NCI-H82 treated with DMSO at 0.1 percent for 48 hours (cell line): ENCODE measurements around the gene WDR5.

Source experiments
- DNase-seq: peaks from one replicate; lab custom pipeline; 2025; ENCODE audit not compliant: unreplicated experiment; lab: John Stamatoyannopoulos, UW

WDR5 gene

GRCh38 chr9:134173127-134174072 is 37.5 kb downstream of the WDR5 start:
- no peak for DNase-seq

- no peak for DNase-seq
These were observed 38.2 kb downstream of the WDR5 start for GRCh38 chr9:134174073-134174449.

- DNase-seq = no peak
These were observed 38.8 kb downstream of the WDR5 start for GRCh38 chr9:134174526-134175290.

GRCh38 chr9:134175291-134175807 is 39.5 kb downstream of the WDR5 start:
- no peak for DNase-seq

- DNase-seq = no peak
These were observed 40.1 kb downstream of the WDR5 start for GRCh38 chr9:134175808-134176598.

GRCh38 chr9:134176599-134176968 is 40.7 kb downstream of the WDR5 start:
- no peak for DNase-seq

- no peak for DNase-seq
These were observed 41.3 kb downstream of the WDR5 start for GRCh38 chr9:134177186-134177585.

- DNase-seq = no peak
These were observed 41.9 kb downstream of the WDR5 start for GRCh38 chr9:134177624-134178393.

GRCh38 chr9:134178394-134178767 is 42.5 kb downstream of the WDR5 start:
- no peak for DNase-seq

GRCh38 chr9:134178768-134179551 is 43.1 kb downstream of the WDR5 start:
- no peak for DNase-seq

GRCh38 chr9:134179595-134179917 is 43.7 kb downstream of the WDR5 start:
- no peak for DNase-seq

- no peak for DNase-seq
These were observed 44.3 kb downstream of the WDR5 start for GRCh38 chr9:134179918-134180785.

- no peak for DNase-seq
These were observed 45.1 kb downstream of the WDR5 start for GRCh38 chr9:134180786-134181647.

GRCh38 chr9:134181648-134182034 is 45.8 kb downstream of the WDR5 start:
- DNase-seq = no peak

- no peak for DNase-seq
These were observed 46.7 kb downstream of the WDR5 start for GRCh38 chr9:134182554-134183085.

- no peak for DNase-seq
These were observed 49.7 kb downstream of the WDR5 start for GRCh38 chr9:134185536-134186011.

GRCh38 chr9:134186471-134187109 is 50.7 kb downstream of the WDR5 start:
- no peak for DNase-seq
